COLO668 (cell line): ENCODE data around the gene SORBS2.

Source experiments
- DNase-seq: peaks from one replicate; lab custom pipeline; 2025; ENCODE audit not compliant: unreplicated experiment; lab: John Stamatoyannopoulos, UW

The SORBS2 gene

GRCh38 chr4:185680617-185681016, 131.4 kb downstream of the SORBS2 start:
- DNase-seq = no peak

GRCh38 chr4:185679523-185679922, 132.5 kb downstream of the SORBS2 start:
- no peak for DNase-seq

- no peak for DNase-seq
Measured at GRCh38 chr4:185677637-185678314, 134.2 kb downstream of the SORBS2 start.

- no peak for DNase-seq
Measured at GRCh38 chr4:185672618-185673017, 139.4 kb downstream of the SORBS2 start.

- DNase-seq = no peak
Measured at GRCh38 chr4:185672151-185672550, 139.8 kb downstream of the SORBS2 start.

GRCh38 chr4:185671496-185671895, 140.5 kb downstream of the SORBS2 start:
- no peak for DNase-seq

- no peak for DNase-seq
Measured at GRCh38 chr4:185671066-185671465, 140.9 kb downstream of the SORBS2 start.

GRCh38 chr4:185669288-185669687, 142.7 kb downstream of the SORBS2 start:
- DNase-seq = no peak

- DNase-seq = no peak
Measured at GRCh38 chr4:185666156-185666555, 145.8 kb downstream of the SORBS2 start.

- peak; percentile 25 for DNase-seq
Measured at GRCh38 chr4:185665655-185666054, 146.3 kb downstream of the SORBS2 start.

GRCh38 chr4:185664481-185664880, 147.5 kb downstream of the SORBS2 start:
- DNase-seq = no peak

GRCh38 chr4:185662030-185662778, 149.8 kb downstream of the SORBS2 start:
- no peak for DNase-seq

- no peak for DNase-seq
Measured at GRCh38 chr4:185660340-185660739, 151.7 kb downstream of the SORBS2 start.

- no peak for DNase-seq
Measured at GRCh38 chr4:185657699-185658098, 154.3 kb downstream of the SORBS2 start.

- DNase-seq = no peak
Measured at GRCh38 chr4:185657183-185657582, 154.8 kb downstream of the SORBS2 start.

- no peak for DNase-seq
Measured at GRCh38 chr4:185656467-185656931, 155.5 kb downstream of the SORBS2 start.

- DNase-seq = no peak
Measured at GRCh38 chr4:185654965-185655554, 156.9 kb downstream of the SORBS2 start.

- no peak for DNase-seq
Measured at GRCh38 chr4:185654311-185654710, 157.7 kb downstream of the SORBS2 start.

- no peak for DNase-seq
Measured at GRCh38 chr4:185651851-185652250, 160.1 kb downstream of the SORBS2 start.

GRCh38 chr4:185651137-185651677, 160.8 kb downstream of the SORBS2 start:
- no peak for DNase-seq

GRCh38 chr4:185648631-185649030, 163.4 kb downstream of the SORBS2 start:
- DNase-seq = no peak

- no peak for DNase-seq
Measured at GRCh38 chr4:185645403-185645802, 166.6 kb downstream of the SORBS2 start.
